HG03135 (cell line): Measurements from ENCODE around the gene DOK6.

Source experiments
- ATAC-seq: cut with Tn5 transposase; IDR thresholded peaks from one replicate; pipeline ENCODE4 v1.9.1; 2021; ENCODE audit warnings: mild to moderate bottlenecking, moderate library complexity; ENCODE audit not compliant: unreplicated experiment

Gene DOK6

GRCh38 chr18:69531973-69532372 is 131.3 kb downstream of the DOK6 start:
- ATAC-seq = no peak

GRCh38 chr18:69537183-69537582 is 136.5 kb downstream of the DOK6 start:
- ATAC-seq = no peak

- no peak for ATAC-seq
Measured at GRCh38 chr18:69538849-69539248, 138.2 kb downstream of the DOK6 start.

GRCh38 chr18:69539404-69539803 is 138.7 kb downstream of the DOK6 start:
- ATAC-seq = no peak

GRCh38 chr18:69556228-69556627 is 155.5 kb downstream of the DOK6 start:
- ATAC-seq = no peak

DNA sequence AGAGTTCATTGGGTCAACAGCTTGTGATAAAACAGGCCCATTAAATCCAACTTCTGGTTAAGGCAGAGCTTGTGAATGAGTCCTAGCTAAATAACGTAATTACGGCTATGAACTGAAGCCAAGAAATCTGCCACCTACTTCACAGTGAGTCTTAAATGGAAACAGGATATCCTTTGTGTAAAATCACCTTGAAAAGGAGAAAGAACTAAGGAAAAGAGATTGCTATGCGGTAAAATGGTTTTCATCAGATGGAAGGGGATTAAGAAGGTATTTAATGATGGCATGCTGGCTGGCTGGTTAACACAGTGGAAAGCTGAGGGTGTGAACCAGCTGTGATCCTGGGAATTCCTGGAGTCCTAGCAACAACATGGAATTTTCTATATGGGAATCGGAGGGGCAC is 156.6 kb downstream of the DOK6 start:
- ATAC-seq = no peak

DNA sequence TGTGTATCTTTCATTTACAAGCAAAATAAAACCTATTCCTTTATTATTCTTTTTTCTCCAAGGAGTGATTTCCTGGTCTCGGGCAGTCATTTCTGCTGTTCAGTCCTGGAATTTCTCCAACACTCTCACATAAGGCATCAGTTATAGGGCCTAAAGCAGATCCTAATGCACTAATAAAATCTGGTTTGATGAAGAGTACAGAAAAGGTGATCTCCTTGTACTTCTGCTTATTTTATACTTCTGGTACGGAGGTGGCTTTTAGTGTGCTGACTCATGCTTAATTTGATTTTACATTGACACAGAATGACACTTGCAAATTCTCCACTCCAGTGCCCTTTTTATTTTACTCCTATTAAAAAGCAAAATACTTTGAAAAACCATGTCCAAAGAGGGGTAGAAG is 157.4 kb downstream of the DOK6 start:
- no peak for ATAC-seq

DNA sequence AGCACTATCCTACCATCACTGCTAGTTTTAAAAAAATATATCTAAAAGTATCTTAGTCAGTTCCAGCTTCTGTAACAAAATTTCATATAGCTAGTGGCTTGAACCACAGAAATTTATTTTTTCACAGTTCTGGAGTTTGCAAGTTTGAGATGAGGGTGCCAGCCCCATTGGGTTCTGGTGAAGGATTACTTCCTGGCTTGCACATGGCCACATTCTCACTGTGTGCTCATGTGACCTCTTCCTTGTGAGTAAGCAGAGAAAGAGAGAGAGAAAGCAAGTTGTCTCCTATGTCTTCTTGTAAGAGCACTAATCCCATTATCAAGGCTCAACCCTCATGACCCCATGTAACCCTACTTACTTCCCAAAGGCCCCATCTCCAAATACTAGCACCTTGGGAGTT is 158.9 kb downstream of the DOK6 start:
- ATAC-seq = no peak

GRCh38 chr18:69564602-69565001 is 163.9 kb downstream of the DOK6 start:
- ATAC-seq = no peak

DNA sequence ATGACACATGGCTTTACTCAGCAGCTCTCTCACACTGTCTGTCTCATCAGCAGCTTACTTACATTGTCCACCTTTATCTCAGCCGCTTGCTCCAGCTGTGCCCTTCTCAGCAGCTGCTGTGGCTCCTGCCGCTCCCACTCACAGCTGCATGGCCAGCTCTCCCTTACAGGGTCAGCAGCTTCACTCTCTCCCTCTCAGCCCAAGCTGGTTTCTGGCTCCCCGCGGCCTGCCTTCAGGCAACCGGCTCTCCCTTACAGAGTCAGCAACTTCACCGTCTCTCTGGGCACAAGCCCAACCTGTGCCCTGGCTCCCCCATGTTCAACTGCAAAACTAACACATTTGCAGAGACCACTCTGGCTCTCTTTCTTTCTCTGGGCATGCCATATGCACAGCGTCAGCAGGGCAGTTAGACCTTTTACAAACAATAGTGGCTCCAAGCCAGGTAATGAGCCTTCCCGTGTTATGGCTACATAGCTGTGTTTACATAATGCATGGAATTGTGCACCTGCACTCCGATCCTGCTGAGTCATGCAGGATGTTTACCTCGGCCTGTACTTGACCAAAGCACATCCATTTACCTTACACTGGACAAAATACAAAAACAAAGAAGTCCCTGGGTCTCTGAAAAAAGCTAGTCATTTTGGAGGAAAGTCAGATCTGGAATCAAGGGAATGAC is 167.3 kb downstream of the DOK6 start:
- no peak for ATAC-seq

DNA sequence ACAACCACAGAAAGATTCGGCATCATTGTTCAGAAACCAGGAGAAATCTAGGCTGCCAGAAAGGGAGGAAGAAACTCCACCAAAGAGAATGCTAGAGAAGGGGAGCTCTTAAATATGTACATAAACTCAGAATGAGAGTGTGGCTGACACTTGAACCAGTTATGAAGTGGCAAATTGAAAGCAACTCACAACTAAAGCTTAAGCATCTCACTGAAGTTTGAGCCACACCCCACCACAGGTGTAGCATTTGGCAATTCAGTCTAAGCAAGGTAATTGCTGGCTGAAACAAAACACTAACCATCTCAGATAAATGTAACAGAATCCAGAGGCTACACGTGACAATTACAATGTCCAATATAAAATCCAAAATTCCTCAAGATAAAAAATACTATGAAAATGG is 168.4 kb downstream of the DOK6 start:
- ATAC-seq = no peak

DNA sequence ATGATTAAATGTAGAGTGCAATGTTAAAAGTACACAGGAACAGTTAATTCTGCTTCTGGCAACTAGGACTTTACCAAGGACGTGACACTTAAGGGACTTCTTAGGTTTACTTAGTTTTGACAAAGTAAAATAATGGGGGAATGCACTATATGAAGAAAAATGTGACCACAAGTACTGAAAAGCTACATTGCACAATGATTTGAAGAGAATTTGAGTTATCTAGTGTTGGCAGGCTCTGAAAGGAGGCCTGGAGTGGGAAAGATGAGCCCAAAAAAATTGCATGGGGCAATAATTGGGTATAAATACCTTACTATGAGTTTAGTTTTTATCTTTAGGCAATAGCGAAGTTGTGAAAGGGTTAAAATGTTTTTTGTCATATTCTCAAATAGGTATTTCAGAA is 173.7 kb downstream of the DOK6 start:
- no peak for ATAC-seq

GRCh38 chr18:69580107-69580506 is 179.4 kb downstream of the DOK6 start:
- peak; percentile 93 for ATAC-seq

- no peak for ATAC-seq
Measured at GRCh38 chr18:69584429-69584828, 183.7 kb downstream of the DOK6 start.

- no peak for ATAC-seq
Measured at GRCh38 chr18:69585696-69586095, 185.0 kb downstream of the DOK6 start.

DNA sequence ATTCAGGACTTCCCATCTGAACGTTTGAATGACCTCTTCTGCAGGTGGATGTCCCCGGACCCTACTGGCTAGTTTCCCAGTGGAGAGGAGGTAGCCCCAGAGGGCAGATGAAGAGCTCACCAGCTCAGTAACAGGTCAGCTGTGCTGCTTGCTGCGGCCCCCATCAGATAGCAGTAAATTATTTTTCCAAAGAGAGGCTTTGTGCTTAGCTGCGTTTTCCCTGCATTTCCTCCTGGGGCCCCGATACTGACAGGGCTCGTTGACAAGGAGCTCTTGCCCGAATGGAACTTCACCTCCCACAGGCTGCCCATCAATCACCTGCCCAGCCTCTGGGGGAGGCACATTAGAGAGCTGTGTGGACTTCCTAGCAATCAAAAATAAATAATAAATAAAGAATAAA is 185.8 kb downstream of the DOK6 start:
- ATAC-seq = no peak

DNA sequence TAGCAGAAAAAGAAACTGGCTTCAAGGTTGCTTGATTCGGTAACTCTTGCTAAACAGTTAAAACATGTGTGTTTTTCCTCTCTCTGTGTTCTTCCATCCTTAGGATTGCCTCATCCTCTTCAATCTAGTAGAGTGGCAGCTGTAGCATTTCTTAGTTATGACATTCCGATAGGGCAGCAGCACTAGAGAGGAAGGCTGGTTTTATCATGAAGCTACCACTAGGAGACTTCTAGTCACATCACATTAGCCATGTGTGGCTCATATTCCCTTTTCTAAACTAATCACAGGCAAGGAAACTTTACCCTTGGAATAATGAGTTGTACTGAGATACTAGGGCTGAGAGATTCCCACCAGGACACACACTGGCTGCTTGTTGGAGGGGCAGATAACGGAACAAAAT is 187.6 kb downstream of the DOK6 start:
- ATAC-seq = no peak

DNA sequence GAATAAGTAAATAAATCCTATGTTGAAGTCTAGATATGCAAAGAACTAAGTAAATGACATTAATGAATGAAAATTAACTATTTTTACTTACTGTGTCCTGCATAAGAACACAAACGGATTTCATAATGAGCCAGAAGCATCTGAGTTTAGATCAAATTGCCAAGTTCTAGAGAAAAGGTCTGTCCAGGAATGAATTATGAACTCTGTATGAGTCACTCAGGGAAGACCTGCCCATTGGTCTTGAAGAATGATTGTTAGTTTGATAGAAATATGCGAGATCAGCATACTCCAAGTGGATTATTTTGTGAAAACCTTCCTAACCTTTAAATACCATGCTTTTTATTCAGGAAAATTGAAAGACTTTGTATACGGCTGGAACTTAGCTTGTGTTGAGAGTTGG is 189.5 kb downstream of the DOK6 start:
- ATAC-seq = no peak

DNA sequence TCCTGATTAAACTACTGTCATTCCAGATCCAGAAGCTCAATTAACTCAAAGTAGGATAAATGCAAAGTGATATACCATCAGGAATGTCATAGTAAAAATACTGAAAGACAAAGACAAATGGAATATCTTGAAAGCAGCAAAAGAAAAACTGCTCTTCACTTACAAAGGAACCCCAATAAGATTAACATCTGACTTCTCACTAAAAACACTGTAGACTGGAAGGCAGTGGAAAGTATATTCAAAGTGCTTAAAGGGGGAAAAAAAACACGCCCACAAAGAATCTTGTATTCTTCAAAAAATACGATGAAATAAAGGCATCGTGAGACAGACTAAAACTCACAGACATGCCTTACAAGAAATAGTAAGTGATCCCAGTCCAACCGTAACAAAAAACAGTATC is 195.7 kb downstream of the DOK6 start:
- no peak for ATAC-seq

- ATAC-seq = no peak
Measured at GRCh38 chr18:69597561-69597960, 196.9 kb downstream of the DOK6 start.

DNA sequence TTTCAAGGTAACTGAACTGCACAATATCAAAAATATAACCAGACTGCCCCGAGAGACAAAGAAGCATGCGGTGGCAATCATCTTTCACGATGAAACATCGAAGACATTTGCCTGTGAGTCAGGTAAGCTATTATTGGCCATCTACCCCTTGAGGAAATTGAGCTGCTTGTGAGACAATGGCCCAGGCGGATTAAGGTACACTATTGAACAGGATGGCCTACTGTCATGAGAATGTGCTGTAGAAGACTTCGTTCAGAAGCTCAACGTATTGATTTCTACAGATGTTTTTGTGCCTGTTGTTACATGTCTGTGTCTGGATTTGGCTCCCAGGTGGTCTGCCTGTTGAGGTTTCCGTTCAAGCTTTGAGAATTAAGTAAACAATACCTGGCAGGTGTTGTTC is 198.7 kb downstream of the DOK6 start:
- ATAC-seq = no peak

DNA sequence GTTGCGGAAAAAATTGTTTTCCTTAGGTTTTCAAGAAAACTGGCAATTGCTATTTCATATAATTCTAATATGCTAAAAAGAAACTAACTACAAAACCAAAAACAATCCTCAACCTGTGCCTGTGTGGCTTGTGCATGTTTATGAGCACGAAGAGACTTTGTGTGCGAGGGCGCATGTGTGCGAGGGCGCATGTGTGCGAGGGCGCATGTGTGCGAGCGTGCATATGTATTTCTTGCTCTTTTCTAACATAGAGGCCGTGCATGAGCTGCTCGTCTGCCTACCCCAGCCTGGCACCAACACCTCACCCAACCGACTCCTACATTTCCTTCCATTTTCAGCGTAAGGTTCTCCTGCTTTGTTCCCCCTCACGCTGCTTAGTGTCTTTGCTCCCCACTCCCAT is 211.6 kb downstream of the DOK6 start:
- no peak for ATAC-seq

- no peak for ATAC-seq
Measured at GRCh38 chr18:69616114-69616513, 215.4 kb downstream of the DOK6 start.
